Measurements from ENCODE around the gene ZGLP1.

ZGLP1 gene

GRCh38 chr19:10274589-10274988 lies 35.0 kb downstream of the ZGLP1 start:
- no peak for DNase-seq

DNA sequence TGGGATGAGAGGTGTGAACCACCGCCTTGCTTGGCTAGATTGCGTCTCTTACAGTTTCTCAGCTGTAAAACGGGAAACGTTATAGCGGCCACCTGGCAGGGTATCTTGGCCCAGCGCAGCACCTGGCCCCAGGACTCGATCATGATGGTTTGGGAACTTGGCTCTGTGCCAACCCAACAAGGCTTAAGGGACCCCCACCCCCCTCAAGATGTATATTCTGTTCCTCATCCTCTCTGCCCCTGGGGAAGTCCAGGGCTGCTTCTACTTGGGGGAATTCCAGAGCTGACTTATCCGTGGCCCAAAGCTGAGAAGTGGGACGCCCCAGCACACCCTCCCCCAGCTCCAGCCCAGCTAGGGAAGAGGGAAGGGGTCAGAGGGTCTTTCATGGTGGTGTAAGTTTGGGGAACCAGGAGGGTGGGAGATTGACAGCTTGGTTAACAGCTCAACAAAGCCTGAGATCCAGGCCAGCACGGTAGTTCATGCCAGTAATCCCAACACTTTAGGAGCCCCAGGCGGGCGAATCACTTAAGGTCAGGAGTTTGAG lies 38.0 kb downstream of the ZGLP1 start:
- DNase-seq, result peak; percentile 45

DNA sequence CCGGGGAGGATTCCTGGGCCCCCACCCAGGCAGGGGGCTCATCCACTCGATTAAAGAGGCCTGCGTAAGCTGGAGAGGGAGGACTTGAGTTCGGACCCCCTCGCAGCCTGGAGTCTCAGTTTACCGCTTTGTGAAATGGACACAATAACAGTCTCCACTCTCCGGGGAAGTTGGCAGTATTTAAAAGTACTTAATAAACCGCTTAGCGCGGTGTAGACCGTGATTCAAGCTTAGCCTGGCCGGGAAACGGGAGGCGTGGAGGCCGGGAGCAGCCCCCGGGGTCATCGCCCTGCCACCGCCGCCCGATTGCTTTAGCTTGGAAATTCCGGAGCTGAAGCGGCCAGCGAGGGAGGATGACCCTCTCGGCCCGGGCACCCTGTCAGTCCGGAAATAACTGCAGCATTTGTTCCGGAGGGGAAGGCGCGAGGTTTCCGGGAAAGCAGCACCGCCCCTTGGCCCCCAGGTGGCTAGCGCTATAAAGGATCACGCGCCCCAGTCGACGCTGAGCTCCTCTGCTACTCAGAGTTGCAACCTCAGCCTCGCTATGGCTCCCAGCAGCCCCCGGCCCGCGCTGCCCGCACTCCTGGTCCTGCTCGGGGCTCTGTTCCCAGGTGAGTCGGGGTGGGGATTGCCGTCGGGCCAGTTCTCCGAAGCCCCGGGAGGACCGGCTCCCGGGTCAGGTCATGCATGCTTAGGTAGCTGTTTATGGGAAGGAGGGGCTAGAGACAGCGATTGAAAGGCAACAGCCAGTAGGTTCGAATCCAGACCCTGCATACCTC lies 38.8 kb downstream of the ZGLP1 start, which contains the start of gene ICAM1:
ICAM1 (plus strand) TSS at position 505 of the 779 bp plus-strand sequence; CDS start at position 545, 40 bp downstream.
- peak; percentile 74 for DNase-seq

GRCh38 chr19:10270180-10270615 lies 39.4 kb downstream of the ZGLP1 start:
- DNase-seq, result peak; percentile 69

- peak; percentile 89 for DNase-seq
These were observed 40.1 kb downstream of the ZGLP1 start for GRCh38 chr19:10269333-10270179.

DNA sequence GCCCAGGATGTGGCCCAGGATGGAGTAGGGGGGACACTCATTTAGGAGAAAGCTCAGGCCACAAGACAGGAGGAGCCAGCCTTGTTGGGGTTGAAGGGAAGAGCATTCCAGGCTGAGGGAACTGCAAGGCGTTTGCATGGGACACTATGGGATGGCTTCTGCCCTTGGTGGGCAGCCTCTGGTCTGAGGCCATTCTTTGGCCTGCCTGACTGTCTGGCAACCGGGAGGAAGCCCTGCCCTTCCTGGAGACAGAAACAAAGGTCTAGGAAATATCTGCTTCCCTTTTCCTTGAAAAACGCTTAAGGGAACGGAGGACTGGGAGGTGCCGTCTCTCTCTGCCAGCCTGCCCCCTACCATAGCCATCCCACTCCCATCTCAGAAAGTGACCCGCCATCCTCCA lies 41.5 kb downstream of the ZGLP1 start:
- DNase-seq, result no peak

GRCh38 chr19:10266706-10267105 lies 42.9 kb downstream of the ZGLP1 start:
- DNase-seq, result no peak

- no peak for DNase-seq
These were observed 46.8 kb downstream of the ZGLP1 start for GRCh38 chr19:10262771-10263170.

DNA sequence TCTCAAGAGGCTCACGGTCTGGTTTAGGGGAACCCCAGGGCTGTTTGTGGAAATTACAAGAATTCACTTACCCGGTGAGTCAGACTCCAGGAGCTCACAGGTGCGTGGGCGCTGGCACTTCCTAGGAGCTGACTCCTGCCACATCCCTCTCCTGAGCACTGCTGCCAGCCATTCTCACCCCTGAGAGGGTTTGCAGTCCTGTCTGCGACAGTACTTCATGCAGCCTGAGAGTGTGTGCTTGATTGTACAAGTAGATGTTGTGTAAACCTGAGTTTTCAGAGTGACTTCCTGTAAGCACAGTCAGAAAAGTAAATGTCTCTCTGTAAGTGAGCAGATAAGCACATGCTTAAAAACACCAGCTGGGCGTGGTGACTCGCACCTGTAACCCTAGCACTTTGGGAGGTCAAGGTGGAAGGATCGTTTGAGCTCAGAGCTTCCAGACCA lies 49.5 kb downstream of the ZGLP1 start:
- DNase-seq, result peak; percentile 72

- peak; percentile 97 for DNase-seq
These were observed 50.3 kb downstream of the ZGLP1 start for GRCh38 chr19:10259162-10259905.

DNA sequence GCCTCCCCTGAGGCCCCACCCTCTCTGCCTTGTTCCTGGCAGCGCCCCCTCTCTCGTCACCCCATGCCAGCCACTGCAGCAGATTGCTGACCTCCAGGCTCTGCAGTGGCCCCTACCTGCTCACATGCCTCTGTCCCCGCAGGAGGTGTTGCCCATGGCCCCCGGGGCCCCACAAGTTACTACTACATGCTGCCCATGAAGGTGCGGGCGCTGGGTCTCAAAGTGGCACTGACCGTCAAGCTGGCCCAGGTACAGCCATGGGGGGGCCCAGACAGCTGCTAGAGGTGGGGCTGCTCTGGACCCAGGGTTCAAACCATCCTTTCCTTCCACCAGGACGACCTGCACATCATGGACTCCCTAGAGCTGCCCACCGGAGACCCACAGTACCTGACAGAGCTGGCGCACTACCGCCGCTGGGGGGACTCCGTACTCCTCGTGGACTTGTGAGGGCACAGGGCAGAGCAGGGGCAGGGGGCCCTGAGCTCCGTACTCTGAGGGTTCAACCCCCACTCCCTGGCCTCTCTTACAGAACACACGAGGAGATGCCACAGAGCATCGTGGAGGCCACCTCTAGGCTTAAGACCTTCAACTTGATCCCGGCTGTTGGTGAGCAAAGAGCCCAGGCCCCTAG lies 51.4 kb downstream of the ZGLP1 start:
- no peak for DNase-seq

DNA sequence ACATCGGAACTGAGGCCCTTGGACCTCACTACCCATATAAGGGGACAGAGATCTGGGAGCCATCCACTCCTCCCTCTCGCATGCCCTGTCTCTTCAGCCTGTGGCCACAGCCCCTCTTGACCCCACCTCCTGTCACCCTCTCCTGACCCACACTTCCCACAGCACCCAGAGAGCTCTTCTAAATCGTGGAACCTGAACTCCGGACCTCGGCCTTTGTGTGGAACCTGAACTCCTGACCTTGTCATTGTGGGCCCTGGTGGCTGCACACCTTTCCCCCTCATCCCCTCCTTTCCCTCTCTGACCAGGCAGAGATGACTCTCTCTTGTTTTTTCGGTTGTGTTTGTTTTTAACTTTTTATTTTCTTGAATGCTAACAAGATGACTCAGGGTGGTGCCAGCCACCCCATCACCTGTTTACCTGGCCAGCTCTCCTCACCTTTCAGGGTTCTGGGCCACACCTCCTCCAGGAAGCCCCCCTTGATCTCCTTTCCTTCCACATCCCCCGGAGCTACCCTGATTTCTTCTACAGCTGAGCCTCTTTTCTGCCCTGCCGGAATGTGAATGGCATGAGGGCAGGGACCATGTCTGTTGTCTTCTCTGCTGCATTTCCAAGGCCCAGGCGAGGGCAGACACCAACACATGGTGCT lies 52.5 kb downstream of the ZGLP1 start:
- DNase-seq, result no peak

DNA sequence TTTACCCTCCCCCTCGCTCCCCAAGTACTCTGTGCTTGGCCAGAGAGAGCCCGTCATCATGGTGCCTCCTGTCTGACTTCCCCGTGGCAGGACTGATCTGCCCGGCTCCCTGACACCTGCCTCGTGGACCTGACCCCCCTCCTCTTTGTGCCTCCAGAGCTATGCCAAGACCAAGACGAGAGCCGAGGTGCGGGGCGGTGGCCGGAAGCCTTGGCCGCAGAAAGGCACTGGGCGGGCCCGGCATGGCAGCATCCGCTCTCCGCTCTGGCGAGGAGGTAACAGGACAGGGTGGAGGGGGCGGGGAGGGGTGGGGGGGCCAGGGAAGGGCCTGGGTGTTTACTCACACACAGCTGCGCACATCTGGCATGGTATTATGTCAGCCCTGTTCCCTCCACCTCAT lies 53.1 kb downstream of the ZGLP1 start:
- DNase-seq, result no peak

GRCh38 chr19:10255358-10255757 lies 54.3 kb downstream of the ZGLP1 start:
- DNase-seq, result no peak

Measured in stimulated activated CD4-positive, alpha-beta T cell treated with anti-CD3 and anti-CD28 coated beads, Interleukin-4, amount 100 ng/mL, for 24 hours (primary cell).